MCF 10A (cell line): Measurements from ENCODE around the gene THAP4. TPM values are rescaled to one million over a fixed set of nuclear protein-coding genes. Genes with fewer than 3 reads are reported as not detected.

Experiments used
- BruUV-seq: library from RNA; stranded (reverse); fragments of 400-500 nt; replicated peaks from 2 replicates; lab custom pipeline; 2021; lab: Mats Ljungman, UMichigan
- CTCF ChIA-PET: fragments of 300-600 bp; sonication (Branson Sonifier 250); formaldehyde crosslinking; extraction: SDS; loops from one replicate; lab custom pipeline; 2021; ENCODE audit warnings: antibody characterized with exemption, inconsistent platforms; lab: Yijun Ruan, JAX
- POLR2A ChIA-PET: fragments of 300-600, 350-650 bp; sonication (Branson Sonifier 250); formaldehyde crosslinking; extraction: SDS; loops from one replicate; lab custom pipeline; 2020; ENCODE audit warnings: antibody characterized with exemption, inconsistent platforms; lab: Yijun Ruan, JAX
- DNase-seq: peaks from one replicate; pipeline ENCODE4 v3.0.0-alpha.2; 2018; ENCODE audit not compliant: unreplicated experiment
- H3K27ac Mint-ChIP-seq: one replicate; pipeline ENCODE4 v1.8.0; 2022; ENCODE audit warnings: mild to moderate bottlenecking, low read depth, mixed read lengths; ENCODE audit not compliant: unreplicated experiment
- H3K27me3 Mint-ChIP-seq: one replicate; pipeline ENCODE4 v1.8.0; 2022; ENCODE audit warnings: mixed read lengths; ENCODE audit not compliant: insufficient read depth, unreplicated experiment
- H3K36me3 Mint-ChIP-seq: one replicate; pipeline ENCODE4 v1.8.0; 2022; ENCODE audit warnings: mild to moderate bottlenecking, moderate library complexity, mixed read lengths; ENCODE audit not compliant: insufficient read depth, unreplicated experiment
- H3K4me1 Mint-ChIP-seq: one replicate; pipeline ENCODE4 v1.8.0; 2022; ENCODE audit warnings: mixed read lengths; ENCODE audit not compliant: insufficient read depth, unreplicated experiment
- H3K4me3 Mint-ChIP-seq: one replicate; pipeline ENCODE4 v1.8.0; 2022; ENCODE audit warnings: mild to moderate bottlenecking, moderate library complexity, mixed read lengths; ENCODE audit not compliant: unreplicated experiment
- H3K9me3 Mint-ChIP-seq: one replicate; pipeline ENCODE4 v1.8.0; 2022; ENCODE audit warnings: mixed read lengths; ENCODE audit not compliant: unreplicated experiment
- CTCF ChIP-seq: fragments of 200-600 bp; IDR thresholded peaks from one replicate; pipeline ENCODE4 v1.8.0; 2022; ENCODE audit warnings: antibody characterized with exemption, mild to moderate bottlenecking; ENCODE audit not compliant: unreplicated experiment
- intact Hi-C: fragments of 100-400 bp; cut with micrococcal nuclease; formaldehyde crosslinking; loops from 2 replicates; pipeline ENCODE4 v1.14.1; 2022
- total RNA-seq: library from RNA; stranded (reverse); gene quantifications from 2 replicates; pipeline ENCODE4 v1.2.3, GENCODE V29; 2022

The THAP4 gene
- total RNA-seq, 1 experiment from 2014 or later: 91.8 TPM

DNA sequence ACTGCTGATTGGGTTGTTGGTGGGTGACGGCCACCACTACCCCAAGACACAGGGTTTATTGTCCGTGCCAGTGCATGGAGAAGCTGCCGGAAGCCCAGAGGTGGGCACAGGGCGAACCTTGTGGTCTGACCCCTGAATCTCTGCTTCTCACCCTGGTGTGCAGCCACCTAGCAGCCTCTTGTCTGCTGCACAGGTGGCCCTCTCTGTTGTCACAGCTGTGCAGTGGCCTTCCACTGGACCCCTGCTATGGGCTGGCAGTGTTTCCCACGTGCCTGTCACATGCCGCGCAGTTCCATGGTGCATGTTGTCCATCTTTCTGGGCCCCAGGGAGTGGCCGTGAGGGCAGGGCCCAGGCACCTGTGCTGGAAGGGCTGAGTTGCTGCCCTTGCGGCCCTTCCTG lies 15.8 kb upstream of the THAP4 start:
- POLR2A ChIA-PET: no interaction called here
- no peak for DNase-seq
- Mint-ChIP-seq H3K4me1 (no peaks in the 10 kb centered on the region), H3K27me3 (no peaks in the 10 kb centered on the region), H3K27ac (no peak overlapping the region), H3K9me3 (no peaks in the 10 kb centered on the region), H3K4me3 (no peak overlapping the region), H3K36me3 (peaks cover 61% of the 10 kb centered on the region)
- intact Hi-C loops: no loop called here
- BruUV-seq: no TSS peak
- CTCF ChIA-PET: no interaction called here
- no peak for TF ChIP-seq CTCF

DNA sequence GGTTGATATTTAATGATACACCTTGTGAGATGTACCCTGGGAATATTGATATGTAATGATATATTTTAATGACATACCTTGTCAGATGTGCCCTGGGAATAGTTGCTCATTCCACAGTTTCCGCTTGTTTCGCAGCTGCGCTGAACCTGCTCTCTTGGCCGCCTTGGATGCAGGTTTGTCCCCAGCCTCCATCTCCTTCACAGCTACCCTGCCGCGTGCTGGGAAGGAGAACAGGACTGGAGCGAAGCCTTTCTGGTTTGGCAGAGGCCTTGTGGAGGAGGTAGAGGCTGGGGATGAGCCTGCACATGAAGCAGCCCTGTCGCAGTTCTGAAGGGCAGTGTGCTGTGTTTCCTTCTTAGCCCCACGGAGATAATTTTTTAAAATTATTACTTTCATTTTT lies 15.2 kb upstream of the THAP4 start:
- Mint-ChIP-seq H3K4me1 (no peaks in the 10 kb centered on the region), H3K27ac (no peak overlapping the region), H3K36me3 (peaks cover 55% of the 10 kb centered on the region), H3K27me3 (no peaks in the 10 kb centered on the region), H3K4me3 (no peak overlapping the region), H3K9me3 (no peaks in the 10 kb centered on the region)
- intact Hi-C loops: no loop called here
- TF ChIP-seq CTCF: no peak
- POLR2A ChIA-PET: interaction anchor here (0.6 kb wide), 1 partner anchor 93 kb away, joined by 3 read pairs; no protein-coding TSS in a partner anchor
- BruUV-seq: no TSS peak
- no peak for DNase-seq
- CTCF ChIA-PET: no interaction called here

DNA sequence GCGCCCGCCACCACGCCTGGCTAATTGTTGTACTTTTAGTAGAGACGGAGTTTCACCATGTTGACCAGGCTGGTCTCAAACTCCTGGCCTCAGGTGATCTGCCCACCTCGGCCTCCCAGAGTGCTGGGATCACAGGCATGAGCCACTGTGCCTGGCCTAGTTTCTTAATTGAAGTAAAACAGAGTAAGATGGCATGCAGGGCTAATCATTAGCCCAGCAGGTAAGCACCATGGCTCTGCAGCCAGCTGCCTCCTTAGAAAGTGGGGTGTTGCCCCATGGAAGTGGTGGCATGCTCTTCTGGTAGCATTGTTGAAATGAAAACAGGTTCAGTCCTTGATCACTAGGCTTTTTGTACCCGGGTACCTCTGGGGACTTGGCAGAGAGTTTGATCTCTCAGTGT lies 13.0 kb upstream of the THAP4 start:
- intact Hi-C loops: no loop called here
- H3K4me1 Mint-ChIP-seq: no peaks in the 10 kb centered on the region
- ChIA-PET POLR2A (no interaction called here), CTCF (no interaction called here)
- no peaks in the 10 kb centered on the region for H3K27me3 Mint-ChIP-seq
- H3K4me3 Mint-ChIP-seq: no peak overlapping the region
- BruUV-seq: no TSS peak
- H3K9me3 Mint-ChIP-seq: no peaks in the 10 kb centered on the region
- DNase-seq: no peak
- no peak for TF ChIP-seq CTCF
- peaks cover 42% of the 10 kb centered on the region for H3K36me3 Mint-ChIP-seq
- no peak overlapping the region for H3K27ac Mint-ChIP-seq

- ChIA-PET POLR2A (interaction anchor here (2.5 kb wide), 1 partner anchor 12 kb away, joined by 9 read pairs; the partner anchor contains the start of genes ATG4B and THAP4), CTCF (no interaction called here)
- TF ChIP-seq CTCF: no peak
- no peak for DNase-seq
- H3K27me3 Mint-ChIP-seq: no peaks in the 10 kb centered on the region
- H3K27ac Mint-ChIP-seq: no peak overlapping the region
- BruUV-seq: no TSS peak
- peaks cover 37% of the 10 kb centered on the region for H3K36me3 Mint-ChIP-seq
- no peak overlapping the region for H3K4me3 Mint-ChIP-seq
- no peaks in the 10 kb centered on the region for H3K4me1 Mint-ChIP-seq
- intact Hi-C loops: no loop called here
- H3K9me3 Mint-ChIP-seq: no peaks in the 10 kb centered on the region
These were observed 12.4 kb upstream of the THAP4 start for GRCh38 chr2:241649404-241649803.
